Spleen (tissue), 11 donors: ENCODE results near the gene ZNF184. TPM values are rescaled to one million over a fixed set of nuclear protein-coding genes. Genes with fewer than 3 reads are reported as not detected.

Source experiments
- DNase-seq: peaks from one replicate; pipeline ENCODE4 v3.0.0-alpha.2; 2020
- H3K27ac ChIP-seq, 8 donors: fragments of 200-600 bp; sonication (generic) in 7 of 8; 1 replicate in 4 of 8; 2 replicates in 4 of 8; pipeline versions ENCODE4 v1.5.0 to v1.8.0; 2016 to 2021; ENCODE audit warnings: inconsistent platforms in 4 of 8, mild to moderate bottlenecking in 4 of 8, moderate library complexity in 1 of 8
- H3K27me3 ChIP-seq, 7 donors: fragments of 200-600 bp; sonication (generic) in 6 of 7; replicated peaks in 1 of 7; 1 replicate in 4 of 7; 2 replicates in 3 of 7; pipeline versions ENCODE4 v1.5.0 to v1.8.0; 2016 to 2021; ENCODE audit warnings: inconsistent platforms in 3 of 7, mild to moderate bottlenecking in 1 of 7
- H3K36me3 ChIP-seq, 6 donors: fragments of 200-600 bp; sonication (generic) in 5 of 6; 1 replicate in 4 of 6; 2 replicates in 2 of 6; pipeline versions ENCODE4 v1.5.0 to v1.8.0; 2016 to 2021; ENCODE audit warnings: inconsistent platforms in 2 of 6
- H3K4me1 ChIP-seq, 6 donors: fragments of 200-600 bp; sonication (generic) in 5 of 6; 1 replicate in 3 of 6; 2 replicates in 3 of 6; pipeline versions ENCODE4 v1.5.0 to v1.8.0; 2016 to 2021; ENCODE audit warnings: inconsistent platforms in 3 of 6
- H3K4me3 ChIP-seq, 8 donors: fragments of 200-600 bp; sonication (generic) in 7 of 8; 1 replicate in 4 of 8; 2 replicates in 4 of 8; pipeline versions ENCODE4 v1.5.0 to v1.8.0; 2016 to 2021; ENCODE audit warnings: inconsistent platforms in 4 of 8, mild to moderate bottlenecking in 4 of 8, moderate library complexity in 2 of 8
- H3K9me3 ChIP-seq, 8 donors: fragments of 200-600 bp; sonication (generic) in 7 of 8; 1 replicate in 4 of 8; 2 replicates in 4 of 8; pipeline versions ENCODE4 v1.5.0 to v1.8.0; 2016 to 2021; ENCODE audit warnings: inconsistent platforms in 4 of 8
- POLR2A ChIP-seq, 3 donors: fragments of 450-650 bp; IDR thresholded peaks; one replicate each; pipeline ENCODE4 v1.5.1; 2017; ENCODE audit warnings: antibody characterized with exemption in 3 of 3, mild to moderate bottlenecking in 1 of 3
- POLR2AphosphoS5 ChIP-seq, 3 donors: sonication (generic); formaldehyde crosslinking; IDR thresholded peaks; one replicate each; pipeline ENCODE4 v1.5.1; 2017; ENCODE audit warnings: antibody characterized with exemption in 3 of 3
- whole genome bisulfite sequencing, 5 donors: extraction: QIAGEN DNeasy Blood & Tissue Kit in 3 of 5; methylation state at CpG; one replicate each; pipeline versions ENCODE4 v1.1.5 to v1.1.7; 2013 to 2018; 5-methylcytosine and 5-hydroxymethylcytosine counted together
- intact Hi-C: fragments of 100-400 bp; cut with DNase I; formaldehyde crosslinking; loops from one replicate; pipeline ENCODE4 v1.15.0; 2023; ENCODE audit warnings: low total_unique reads
- polyA plus RNA-seq, 3 donors: library from polyadenylated mRNA; stranded (reverse); fragments of 200-250 nt; gene quantifications; one replicate each; pipeline ENCODE4 v1.2.1, GENCODE V29; 2013
- total RNA-seq, 7 donors: library from RNA; depleted of rRNA in 3 of 7; stranded (reverse); fragments of >200 nt in 3 of 7; fragmentation: NEBNext Ultra II Directional in 4 of 7; extraction: Animal tissue kit (Norgen Biotek cat#: 25700) in 4 of 7; gene quantifications; one replicate each; pipeline versions ENCODE4 v1.1.0 to v1.2.1, GENCODE V29; 2016 to 2021
- TF ChIP-seq, protein P1 (sequence below), 11 experiments: fragments of 200-600 bp in 7 of 11; fragments of 450-650 bp in 4 of 11; sonication (generic) in 4 of 11; IDR thresholded peaks in 8 of 11; conservative IDR thresholded peaks in 3 of 11; 1 replicate in 7 of 11; 2 replicates in 4 of 11; pipeline versions ENCODE4 v1.4.0 to v1.8.0; 2016 to 2021; ENCODE audit warnings: antibody characterized with exemption in 11 of 11, inconsistent platforms in 4 of 11, mild to moderate bottlenecking in 1 of 11
- donor health status: healthy with polysubstance abuse.
- donor health status: DM: no; HTN: no; CAD: no; lungs with moderate emphysema.
- donor health status: DM: no; HTN: no; CAD: no.
- donor health status: Bipolar disorder and iron deficiency.
- donor health status: healthy.
- donor health status: DM: no; HTN: no; CAD: no.
- donor health status: DM: yes; HTN: yes; CAD: no.

The ZNF184 gene
- total and polyA plus RNA-seq, 10 donors, result 2.2 to 11.2 (median 7.4) TPM

GRCh38 chr6:27507041-27507956 lies 34.4 kb upstream of the ZNF184 start:
- Histone ChIP-seq H3K4me3 (no peak overlapping the region), H3K27ac (no peak overlapping the region), H3K36me3 (no peaks in the 10 kb centered on the region), H3K27me3 (peaks cover 0 to 39% (median 7%) of the 10 kb centered on the region in 7 donors), H3K9me3 (no peaks in the 10 kb centered on the region), H3K4me1 (peaks cover 3 to 31% (median 9%) of the 10 kb centered on the region in 6 donors)
- no peak for DNase-seq
- 82 to 86% (median 85%) methylated on average over 9 of the region's 9 CpGs for WGBS, 5 donors
- no peak for TF ChIP-seq POLR2A (IDR thresholded peaks at IDR 0.05)
- TF ChIP-seq, protein P1, sequence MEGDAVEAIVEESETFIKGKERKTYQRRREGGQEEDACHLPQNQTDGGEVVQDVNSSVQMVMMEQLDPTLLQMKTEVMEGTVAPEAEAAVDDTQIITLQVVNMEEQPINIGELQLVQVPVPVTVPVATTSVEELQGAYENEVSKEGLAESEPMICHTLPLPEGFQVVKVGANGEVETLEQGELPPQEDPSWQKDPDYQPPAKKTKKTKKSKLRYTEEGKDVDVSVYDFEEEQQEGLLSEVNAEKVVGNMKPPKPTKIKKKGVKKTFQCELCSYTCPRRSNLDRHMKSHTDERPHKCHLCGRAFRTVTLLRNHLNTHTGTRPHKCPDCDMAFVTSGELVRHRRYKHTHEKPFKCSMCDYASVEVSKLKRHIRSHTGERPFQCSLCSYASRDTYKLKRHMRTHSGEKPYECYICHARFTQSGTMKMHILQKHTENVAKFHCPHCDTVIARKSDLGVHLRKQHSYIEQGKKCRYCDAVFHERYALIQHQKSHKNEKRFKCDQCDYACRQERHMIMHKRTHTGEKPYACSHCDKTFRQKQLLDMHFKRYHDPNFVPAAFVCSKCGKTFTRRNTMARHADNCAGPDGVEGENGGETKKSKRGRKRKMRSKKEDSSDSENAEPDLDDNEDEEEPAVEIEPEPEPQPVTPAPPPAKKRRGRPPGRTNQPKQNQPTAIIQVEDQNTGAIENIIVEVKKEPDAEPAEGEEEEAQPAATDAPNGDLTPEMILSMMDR (IDR thresholded peaks at IDR 0.05 in 8 of 11, conservative IDR thresholded peaks at IDR 0.05 in 3 of 11), result no peak
- TF ChIP-seq POLR2AphosphoS5 (IDR thresholded peaks at IDR 0.05), result no peak
- intact Hi-C loops, result no loop called here

DNA sequence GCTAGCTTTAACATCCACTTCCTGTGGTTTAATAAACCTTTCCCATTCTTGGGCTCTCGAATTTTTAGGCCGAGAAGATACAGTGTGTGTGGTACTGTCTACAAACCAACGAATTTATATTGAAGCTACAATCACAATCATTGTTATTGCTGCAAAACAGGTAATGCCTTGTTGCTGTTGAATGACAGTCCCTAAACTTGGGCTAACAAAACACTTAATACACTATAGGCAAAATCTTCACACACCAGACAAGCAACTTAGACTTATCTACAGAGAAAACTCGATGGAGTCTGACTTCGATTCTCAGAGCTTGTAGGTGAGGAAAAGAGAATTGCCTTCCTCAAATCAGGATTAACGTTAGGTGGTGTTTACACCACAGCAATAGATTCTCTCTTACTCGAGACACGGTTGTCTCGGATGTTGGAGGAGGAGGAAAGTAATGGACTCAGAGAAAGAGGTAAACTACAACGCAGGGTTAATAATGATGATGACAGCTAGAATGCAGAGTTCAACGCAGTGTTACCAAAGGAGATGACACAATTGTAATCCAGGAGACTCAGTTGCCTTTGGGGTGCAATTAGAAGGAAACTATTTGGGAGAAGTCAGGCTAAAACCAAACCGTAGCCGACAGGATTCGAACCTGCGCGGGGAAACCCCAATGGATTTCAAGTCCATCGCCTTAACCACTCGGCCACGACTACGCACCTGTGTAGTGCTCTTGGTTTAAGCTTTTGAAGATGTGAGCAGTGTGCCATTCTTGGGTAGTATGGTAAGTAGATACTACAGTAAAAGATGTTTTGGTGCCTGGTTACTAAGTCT lies 32.5 kb upstream of the ZNF184 start:
- peak overlapping the region in 3 of 8 donors; percentile 7 to 63 (median 56) for H3K27ac ChIP-seq
- TF ChIP-seq, protein P1 (IDR thresholded peaks at IDR 0.05 in 8 of 11, conservative IDR thresholded peaks at IDR 0.05 in 3 of 11), result no peak
- no peak for TF ChIP-seq POLR2AphosphoS5 (IDR thresholded peaks at IDR 0.05)
- TF ChIP-seq POLR2A (IDR thresholded peaks at IDR 0.05), result no peak
- peaks cover 0 to 25% (median 4%) of the 10 kb centered on the region in 7 donors for H3K27me3 ChIP-seq
- no peaks in the 10 kb centered on the region for H3K9me3 ChIP-seq
- H3K4me1 ChIP-seq, result peaks cover 9 to 36% (median 13%) of the 10 kb centered on the region in 6 donors
- no peak overlapping the region for H3K4me3 ChIP-seq
- DNase-seq, result no peak
- intact Hi-C loops, result no loop called here
- no peaks in the 10 kb centered on the region for H3K36me3 ChIP-seq
- 41 to 48% (median 45%) methylated on average over 20 of the region's 20 CpGs for WGBS, 5 donors

- TF ChIP-seq POLR2A (IDR thresholded peaks at IDR 0.05) (no peak), POLR2AphosphoS5 (IDR thresholded peaks at IDR 0.05) (no peak)
- TF ChIP-seq, protein P1 (IDR thresholded peaks at IDR 0.05 in 8 of 11, conservative IDR thresholded peaks at IDR 0.05 in 3 of 11), result no peak
- WGBS, 5 donors, result 5 to 8% (median 5%) methylated on average over 21 of the region's 21 CpGs
- H3K4me3 ChIP-seq, result peak overlapping the region; percentile 36 to 68 (median 50)
- H3K27me3 ChIP-seq, result peaks cover 0 to 25% (median 0%) of the 10 kb centered on the region in 7 donors
- intact Hi-C loops, result no loop called here
- peaks cover 9 to 36% (median 13%) of the 10 kb centered on the region in 6 donors for H3K4me1 ChIP-seq
- H3K9me3 ChIP-seq, result no peaks in the 10 kb centered on the region
- peak; percentile 81 for DNase-seq
- peak overlapping the region; percentile 48 to 73 (median 62) for H3K27ac ChIP-seq
- H3K36me3 ChIP-seq, result no peaks in the 10 kb centered on the region
Observed at GRCh38 chr6:27503436-27504030, 30.6 kb upstream of the ZNF184 start.
